Left ventricle myocardium superior (tissue), 1 donor: ENCODE results near the gene GTF2A1L. TPM values are rescaled to one million over a fixed set of nuclear protein-coding genes. Genes with fewer than 3 reads are reported as not detected.
"Not testable (repeated sequence)": the region's sequence is repeated elsewhere in the genome, so short reads cannot be mapped to it uniquely, and the experiment has no call there.

Source experiments
- ATAC-seq: fragments of 200-7000 bp; cut with Tn5 transposase; one replicate; pipeline ENCODE4 v1.9.1; 2020; ENCODE audit warnings: mild to moderate bottlenecking, moderate library complexity
- DNase-seq: peaks from one replicate; pipeline ENCODE4 v3.0.0-alpha.2; 2020
- intact Hi-C: fragments of 100-400 bp; cut with micrococcal nuclease; formaldehyde crosslinking; loops from one replicate; pipeline ENCODE4 v1.11.0; 2022
- total RNA-seq: library from RNA; stranded (reverse); fragmentation: NEBNext Ultra II Directional; extraction: Animal tissue kit (Norgen Biotek cat#: 25700); gene quantifications from one replicate; pipeline ENCODE4 v1.2.1, GENCODE V29; 2021
- donor health status: DM: no; HTN: yes; CAD: no; lungs with severe emphysema.

Gene GTF2A1L
- total RNA-seq, 1 donor from 2014 or later: not detected

DNA sequence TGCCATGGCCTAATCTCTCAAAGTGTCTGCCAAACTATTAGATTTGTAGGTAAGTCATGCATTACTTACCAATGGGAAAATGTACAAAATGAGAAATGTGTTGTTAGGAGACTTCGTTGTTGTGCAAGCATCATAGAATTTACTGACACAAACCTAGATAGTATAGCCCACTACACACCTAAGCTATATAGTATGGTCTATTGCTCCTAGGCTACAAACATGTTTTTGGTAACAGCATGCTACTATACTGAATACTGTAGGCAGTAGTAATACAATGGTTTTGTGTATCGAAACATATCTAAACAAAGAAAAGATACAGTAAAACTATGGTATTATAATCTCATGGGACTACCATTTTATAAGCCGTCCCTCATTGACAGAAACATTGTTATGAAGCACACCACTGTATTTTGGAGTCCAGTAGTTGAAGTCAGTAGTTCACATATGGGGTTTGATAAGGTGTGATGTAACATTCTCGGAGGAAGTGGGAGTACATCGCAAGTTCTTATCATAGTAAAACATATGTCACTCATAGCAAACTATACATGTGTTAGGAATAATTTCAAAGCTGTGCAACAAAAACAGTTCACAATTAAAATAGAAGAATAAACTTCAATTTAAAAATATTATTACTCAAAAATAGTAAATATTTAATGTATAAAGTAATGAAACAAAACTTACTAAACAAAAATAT, 12.0 kb upstream of the GTF2A1L start:
- intact Hi-C loops: no loop called here
- no peak for ATAC-seq
- no peak for DNase-seq

DNA sequence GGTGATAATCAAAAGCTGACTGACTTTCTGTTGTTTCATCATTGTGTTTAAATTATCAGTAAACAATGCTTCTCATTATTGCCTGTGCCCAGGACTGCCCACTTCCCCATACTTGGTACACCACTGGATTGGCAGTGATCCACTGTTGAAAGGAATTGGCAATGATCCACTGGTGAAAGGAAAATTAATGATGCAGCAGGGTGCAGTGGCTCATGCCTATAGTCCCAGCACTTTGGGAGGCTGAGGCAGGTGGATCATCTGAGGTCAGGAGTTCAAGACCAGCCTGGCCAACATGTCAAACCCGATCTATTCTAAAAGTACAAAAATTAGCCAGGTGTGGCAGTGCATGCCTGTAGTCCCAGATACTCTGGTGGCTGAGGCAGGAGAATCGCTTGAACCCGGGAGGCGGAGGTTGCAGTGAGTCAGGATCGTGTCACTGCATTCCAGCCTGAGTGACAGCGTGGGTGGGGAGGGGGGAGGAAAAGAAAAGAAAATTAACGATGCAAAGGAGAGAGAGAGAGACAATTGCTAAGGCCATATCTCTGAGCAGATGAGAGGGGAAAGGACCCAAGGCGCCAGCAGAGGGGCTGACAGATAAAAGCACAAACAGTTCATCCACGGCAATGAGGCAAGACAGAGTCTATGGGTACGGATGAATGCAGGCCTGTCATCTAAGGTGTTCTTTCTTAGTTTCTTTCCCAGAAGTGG, 10.2 kb upstream of the GTF2A1L start:
- intact Hi-C loops: no loop called here
- ATAC-seq: no peak
- DNase-seq: no peak

GRCh38 chr2:48613211-48613610, 4.4 kb upstream of the GTF2A1L start:
- intact Hi-C loops: no loop called here
- no peak for DNase-seq
- ATAC-seq: no peak

GRCh38 chr2:48614581-48614980, 3.1 kb upstream of the GTF2A1L start:
- DNase-seq, intact Hi-C loops, ATAC-seq: not testable (repeated sequence)

- ATAC-seq (no peak), DNase-seq (no peak)
- intact Hi-C loops: no loop called here
Measured at GRCh38 chr2:48619526-48619925, 1.9 kb downstream of the GTF2A1L start.

DNA sequence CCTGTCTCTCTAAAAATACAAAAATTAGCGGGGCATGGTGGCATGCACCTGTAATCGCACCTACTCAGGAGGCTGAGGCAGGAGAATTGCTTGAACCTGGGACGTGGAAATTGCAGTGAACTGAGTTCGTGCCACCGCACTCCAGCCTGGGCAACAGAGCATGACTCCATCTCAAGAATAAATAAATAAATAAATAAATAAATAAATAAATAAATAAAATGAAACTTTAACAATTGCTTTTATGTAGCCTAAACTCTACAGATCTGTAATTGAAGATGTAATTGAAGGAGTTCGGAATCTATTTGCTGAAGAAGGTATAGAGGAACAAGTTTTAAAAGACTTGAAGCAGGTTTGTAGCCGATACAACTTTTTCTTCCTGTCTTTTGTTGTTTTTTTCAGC, 2.9 kb downstream of the GTF2A1L start:
- DNase-seq (no peak), ATAC-seq (no peak)
- intact Hi-C loops: no loop called here

DNA sequence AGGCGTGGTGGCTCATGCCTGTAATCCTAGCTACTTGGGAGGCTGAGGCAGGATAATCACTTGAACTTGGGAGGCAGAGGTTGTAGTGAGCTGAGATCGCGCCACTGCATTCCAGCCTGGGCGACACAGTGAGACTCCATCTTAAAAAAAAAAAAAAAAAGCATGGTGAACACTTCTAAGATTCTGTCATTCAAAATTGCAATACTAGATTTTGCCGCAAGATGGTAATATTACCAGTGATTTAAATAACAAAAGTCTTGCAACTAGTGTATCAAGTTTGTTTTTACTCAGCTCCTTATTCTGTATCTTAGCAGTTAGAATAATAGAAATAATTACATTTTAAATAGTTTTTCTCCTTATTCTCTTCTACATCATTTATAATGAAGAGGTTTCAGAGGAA, 5.0 kb downstream of the GTF2A1L start:
- DNase-seq, ATAC-seq, intact Hi-C loops: not testable (repeated sequence)

GRCh38 chr2:48624696-48625095, 7.0 kb downstream of the GTF2A1L start:
- no peak for DNase-seq
- no peak for ATAC-seq
- intact Hi-C loops: no loop called here

DNA sequence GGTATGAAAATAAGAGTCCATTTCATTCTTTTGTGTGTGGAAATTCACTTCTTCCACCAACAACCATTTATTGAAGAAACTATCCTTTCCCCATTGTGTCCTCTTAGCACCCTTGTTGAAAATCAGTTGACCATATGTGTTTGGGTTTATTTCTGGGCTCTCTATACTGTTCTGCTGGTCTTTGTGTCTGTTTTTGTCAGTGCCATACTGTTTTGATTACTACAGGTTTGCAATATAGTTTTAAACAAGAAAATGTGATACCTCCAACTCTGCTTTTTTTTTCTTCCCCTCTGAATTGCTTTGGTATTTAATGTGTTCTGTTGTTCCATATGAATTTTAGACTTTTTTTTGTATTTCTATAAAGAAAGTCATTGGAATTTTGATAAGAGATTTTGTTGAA, 8.4 kb downstream of the GTF2A1L start:
- DNase-seq (no peak), ATAC-seq (no peak)
- intact Hi-C loops: no loop called here

GRCh38 chr2:48633143-48633542, 15.5 kb downstream of the GTF2A1L start:
- intact Hi-C loops: no loop called here

GRCh38 chr2:48635786-48636185, 18.1 kb downstream of the GTF2A1L start:
- intact Hi-C loops: no loop called here
- no peak for DNase-seq
- ATAC-seq: no peak

More at GRCh38 chr2:48633143-48633542, 15.5 kb downstream of the GTF2A1L start:
- no peak for ATAC-seq
- DNase-seq: no peak

GRCh38 chr2:48638261-48638660, 20.6 kb downstream of the GTF2A1L start:
- no peak for DNase-seq
- intact Hi-C loops: no loop called here
- ATAC-seq: no peak

- ATAC-seq: no peak
- DNase-seq: no peak
- intact Hi-C loops: no loop called here
Measured at GRCh38 chr2:48651158-48651790, 33.6 kb downstream of the GTF2A1L start.

GRCh38 chr2:48668992-48669391, 51.3 kb downstream of the GTF2A1L start:
- no peak for ATAC-seq
- DNase-seq: no peak
- intact Hi-C loops: no loop called here

DNA sequence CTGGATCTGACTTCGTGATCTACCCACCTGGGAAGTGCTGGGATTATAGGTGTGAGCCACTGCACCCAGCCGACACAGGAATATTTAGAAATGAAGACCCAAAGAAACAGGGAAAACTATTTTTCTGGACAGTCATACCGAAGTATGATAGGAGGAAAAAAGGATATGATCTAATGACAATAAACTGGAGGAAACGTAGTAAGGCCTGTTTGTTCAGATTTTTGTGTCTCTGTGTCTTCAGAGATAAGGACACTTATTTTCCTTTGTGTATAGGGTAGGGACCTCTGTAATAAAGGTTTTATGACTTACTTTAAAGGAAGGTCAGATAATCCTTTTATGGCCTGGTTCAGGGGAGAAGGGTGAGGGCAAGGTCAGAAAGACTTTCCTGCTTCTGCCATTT, 55.9 kb downstream of the GTF2A1L start:
- intact Hi-C loops: no loop called here
- DNase-seq (no peak), ATAC-seq (no peak)

GRCh38 chr2:48674933-48675332, 57.3 kb downstream of the GTF2A1L start:
- no peak for DNase-seq
- ATAC-seq: no peak
- intact Hi-C loops: no loop called here

DNA sequence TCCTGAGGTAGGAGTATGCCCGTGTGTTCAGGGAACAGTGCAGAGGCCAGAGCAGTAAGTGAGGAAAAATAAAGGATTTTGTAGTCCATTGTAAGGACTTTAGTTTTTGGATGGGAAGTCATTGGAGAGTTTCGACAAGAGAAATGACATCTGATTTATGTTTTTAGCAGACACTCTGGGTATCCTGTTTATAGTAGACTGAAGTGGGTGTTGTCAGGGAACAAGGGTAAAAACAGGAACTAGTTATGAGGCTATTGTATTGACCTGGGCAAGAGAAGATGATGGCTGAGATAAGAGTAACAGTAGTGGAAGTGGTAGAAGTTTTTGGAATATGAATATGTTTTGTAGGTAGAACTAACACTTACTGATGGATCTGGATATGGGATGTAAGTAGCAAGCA, 59.8 kb downstream of the GTF2A1L start:
- ATAC-seq (no peak), DNase-seq (no peak)
- intact Hi-C loops: no loop called here

- no peak for DNase-seq
- intact Hi-C loops: no loop called here
- no peak for ATAC-seq
Measured at GRCh38 chr2:48685126-48685525, 67.5 kb downstream of the GTF2A1L start.

GRCh38 chr2:48691935-48692691, 74.5 kb downstream of the GTF2A1L start:
- DNase-seq: no peak
- intact Hi-C loops: no loop called here
- ATAC-seq: no peak

DNA sequence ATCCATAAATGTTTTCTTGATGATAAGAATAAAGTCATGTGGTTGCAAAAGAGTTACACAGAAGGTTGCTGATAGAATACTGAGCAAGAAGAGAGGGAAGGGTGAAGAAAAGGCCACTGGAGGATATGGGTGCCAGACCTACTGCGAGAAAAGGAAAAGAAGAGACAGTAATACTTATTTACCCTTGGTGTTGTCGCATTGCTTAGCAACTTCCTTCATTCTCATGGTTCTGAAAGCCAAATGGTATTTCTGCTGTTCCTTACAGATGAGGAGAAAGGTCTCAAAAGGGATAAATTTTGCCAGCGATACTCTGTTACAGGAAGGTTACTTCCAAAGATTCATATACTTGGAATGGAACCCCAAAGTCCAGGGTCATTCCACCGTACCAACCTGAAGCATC, 75.4 kb downstream of the GTF2A1L start:
- DNase-seq: no peak
- intact Hi-C loops: no loop called here
- ATAC-seq: no peak
